ENCODE measurements around the gene PPP1R17.

The PPP1R17 gene

GRCh38 chr7:31669461-31669860, 17.6 kb upstream of the PPP1R17 start:
- no peak for TF ChIP-seq CTCF (IDR thresholded peaks at IDR 0.05; ENCODE audit: extremely low read depth, insufficient read depth, missing control alignments)
- in situ Hi-C loops (cut with MboI; ENCODE audit: low pct_unique_long_range_greater_than_20kb, low sequenced_read_pairs, unreplicated experiment) = no loop called here
- no peak for DNase-seq (ENCODE audit: low spot score)

- in situ Hi-C loops (cut with MboI; ENCODE audit: low pct_unique_long_range_greater_than_20kb, low sequenced_read_pairs, unreplicated experiment) = no loop called here
- DNase-seq (ENCODE audit: low spot score) = no peak
- TF ChIP-seq CTCF (IDR thresholded peaks at IDR 0.05; ENCODE audit: extremely low read depth, insufficient read depth, missing control alignments) = no peak
These were observed 7.3 kb upstream of the PPP1R17 start for GRCh38 chr7:31679574-31680305.

GRCh38 chr7:31683445-31684225, 3.4 kb upstream of the PPP1R17 start:
- in situ Hi-C loops (cut with MboI; ENCODE audit: low pct_unique_long_range_greater_than_20kb, low sequenced_read_pairs, unreplicated experiment) = no loop called here
- TF ChIP-seq CTCF (IDR thresholded peaks at IDR 0.05; ENCODE audit: extremely low read depth, insufficient read depth, missing control alignments) = no peak
- DNase-seq (ENCODE audit: low spot score) = no peak

GRCh38 chr7:31688372-31688771, 1.4 kb downstream of the PPP1R17 start:
- TF ChIP-seq CTCF (IDR thresholded peaks at IDR 0.05; ENCODE audit: extremely low read depth, insufficient read depth, missing control alignments) = no peak
- peak; percentile 20 for DNase-seq (ENCODE audit: low spot score)
- in situ Hi-C loops (cut with MboI; ENCODE audit: low pct_unique_long_range_greater_than_20kb, low sequenced_read_pairs, unreplicated experiment) = no loop called here

GRCh38 chr7:31688996-31689395, 2.0 kb downstream of the PPP1R17 start:
- in situ Hi-C loops (cut with MboI; ENCODE audit: low pct_unique_long_range_greater_than_20kb, low sequenced_read_pairs, unreplicated experiment) = no loop called here
- no peak for TF ChIP-seq CTCF (IDR thresholded peaks at IDR 0.05; ENCODE audit: extremely low read depth, insufficient read depth, missing control alignments)
- DNase-seq (ENCODE audit: low spot score) = no peak

- DNase-seq (ENCODE audit: low spot score) = no peak
- TF ChIP-seq CTCF (IDR thresholded peaks at IDR 0.05; ENCODE audit: extremely low read depth, insufficient read depth, missing control alignments) = no peak
- in situ Hi-C loops (cut with MboI; ENCODE audit: low pct_unique_long_range_greater_than_20kb, low sequenced_read_pairs, unreplicated experiment) = no loop called here
These were observed 3.9 kb downstream of the PPP1R17 start for GRCh38 chr7:31690935-31691334.

Measured in GM13977 (cell line).